SK-MEL-5 (cell line): ENCODE measurements around the gene PTMS. TPM values are rescaled to one million over a fixed set of nuclear protein-coding genes. Genes with fewer than 3 reads are reported as not detected.

Experiments used
- DNase-seq: peaks from one replicate; pipeline ENCODE4 v3.0.0-alpha.2; 2016; ENCODE audit warnings: low read depth, low spot score
- in situ Hi-C: cut with HindIII; loops from 2 replicates; pipeline ENCODE4 v1.10.0; 2016; ENCODE audit warnings: low sequenced_read_pairs, high pct_unique_total_duplicates, low pct_unique_long_range_greater_than_20kb
- total RNA-seq: library from RNA; depleted of rRNA; stranded (reverse); fragments of >200 nt; shearing (Covaris generic); gene quantifications from 2 replicates; pipeline ENCODE4 v1.2.3, GENCODE V29; 2014; rRNA removed

The PTMS gene
- total RNA-seq, 1 experiment from 2014 or later = 88.9 TPM

DNA sequence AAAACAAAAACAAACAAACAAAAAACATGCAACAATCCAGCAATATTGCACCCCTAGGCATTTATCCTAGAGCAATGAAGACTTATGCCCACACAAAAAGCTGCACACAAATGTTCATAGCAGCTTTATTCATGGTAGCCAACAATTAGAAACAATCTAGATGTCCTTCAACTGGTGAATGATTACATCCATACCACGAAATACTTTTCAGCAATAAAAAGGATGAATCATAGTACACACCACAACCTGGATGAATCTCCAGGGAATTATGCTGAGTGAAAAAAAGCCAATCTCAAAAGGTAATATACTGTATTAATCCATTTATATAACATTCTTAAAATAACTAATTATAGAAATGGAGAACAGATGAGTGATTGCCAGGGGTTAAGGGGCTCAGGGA is 41.0 kb downstream of the PTMS start:
- DNase-seq = no peak
- in situ Hi-C loops = no loop called here

DNA sequence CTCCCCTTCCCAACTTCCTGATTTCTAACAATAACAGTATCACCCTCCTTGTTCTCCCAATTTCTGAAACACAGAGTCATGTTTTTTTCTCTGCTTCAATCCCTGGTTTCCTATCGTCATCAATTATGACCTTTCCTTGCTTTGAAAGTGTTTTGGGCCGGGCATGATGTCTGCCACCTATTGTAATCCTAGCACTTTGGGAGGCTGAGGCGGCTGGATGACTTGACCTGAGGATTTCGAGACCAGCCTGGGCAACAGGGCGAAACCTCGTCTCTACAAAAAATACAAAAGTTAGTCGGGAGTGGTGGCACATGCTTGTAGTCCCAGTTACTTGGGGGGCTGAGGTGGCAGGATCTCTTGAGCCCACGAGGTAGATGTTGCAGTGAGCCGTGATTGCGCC is 42.9 kb downstream of the PTMS start:
- in situ Hi-C loops = no loop called here
- no peak for DNase-seq

DNA sequence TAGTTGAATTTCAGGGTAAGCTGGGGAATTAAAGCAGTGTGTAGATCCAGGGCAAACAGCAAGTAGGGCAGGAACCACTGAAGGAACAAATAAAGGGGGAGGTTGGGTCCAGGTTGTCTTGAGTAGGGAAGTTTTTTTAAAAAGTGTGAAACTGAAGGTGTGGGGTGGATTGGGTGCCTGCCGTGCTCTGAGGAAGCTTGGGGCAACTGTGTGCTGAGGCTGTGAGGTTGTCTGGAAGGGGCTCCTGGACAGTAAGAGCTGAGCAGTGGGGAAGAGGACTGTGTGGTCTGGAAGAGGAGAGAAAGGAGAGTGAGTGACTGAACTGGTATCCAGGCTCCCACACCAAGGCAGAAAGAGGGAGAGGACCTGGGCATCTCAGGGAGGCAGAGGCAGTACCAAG is 44.6 kb downstream of the PTMS start:
- in situ Hi-C loops = no loop called here
- no peak for DNase-seq

DNA sequence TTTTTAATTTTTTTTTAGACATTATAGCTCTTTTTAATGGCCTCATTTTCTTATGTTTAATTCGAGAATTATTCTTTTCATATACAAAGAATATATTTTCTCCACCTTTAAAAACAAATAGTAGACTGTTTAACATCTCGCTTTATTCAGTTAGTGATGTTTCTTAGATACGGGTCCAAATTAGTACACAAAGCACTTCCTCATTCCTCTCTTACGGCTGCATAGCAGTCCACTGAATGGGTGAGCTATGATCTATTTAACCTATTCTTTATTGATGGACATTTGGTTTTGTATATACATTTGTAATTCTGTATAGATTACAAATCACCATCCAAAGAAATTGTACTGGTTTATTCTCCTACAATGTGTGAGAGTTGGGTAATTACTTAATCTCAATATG is 47.2 kb downstream of the PTMS start:
- in situ Hi-C loops = no loop called here

DNA sequence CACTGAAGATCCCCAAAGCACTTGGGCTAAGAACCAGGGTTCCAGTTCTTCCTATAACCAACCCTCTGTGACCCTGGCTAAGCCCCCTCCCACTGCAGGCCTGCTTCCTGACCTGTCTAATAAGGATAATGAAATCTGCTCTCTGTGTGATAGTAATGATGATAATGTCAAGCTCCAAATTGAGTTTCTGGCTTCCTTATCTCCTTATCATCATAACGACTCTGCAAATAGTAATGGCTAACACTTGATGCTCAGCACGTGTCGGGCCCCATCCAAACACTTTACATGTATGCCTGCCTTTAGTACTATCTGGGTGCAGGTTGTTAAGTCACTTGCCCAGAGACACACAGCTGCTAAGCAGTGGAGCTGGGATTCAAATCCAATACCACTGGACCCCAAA is 50.4 kb downstream of the PTMS start:
- no peak for DNase-seq
- in situ Hi-C loops = no loop called here

More for the DNA sequence above, 47.2 kb downstream of the PTMS start:
- DNase-seq = no peak

DNA sequence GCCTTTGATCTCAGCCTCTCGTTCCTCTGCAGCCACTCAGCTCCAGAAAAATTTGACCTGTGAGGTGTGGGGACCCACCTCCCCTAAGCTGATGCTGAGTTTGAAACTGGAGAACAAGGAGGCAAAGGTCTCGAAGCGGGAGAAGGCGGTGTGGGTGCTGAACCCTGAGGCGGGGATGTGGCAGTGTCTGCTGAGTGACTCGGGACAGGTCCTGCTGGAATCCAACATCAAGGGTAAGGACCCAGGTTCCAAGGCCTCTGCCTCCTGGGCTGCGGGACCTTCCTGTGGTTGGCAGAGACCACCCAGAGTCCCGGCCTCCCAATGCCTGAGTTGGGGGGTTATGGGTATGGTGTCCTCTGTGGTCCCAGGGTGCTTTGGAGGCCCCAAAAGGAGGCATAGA is 50.9 kb downstream of the PTMS start:
- in situ Hi-C loops = no loop called here
- no peak for DNase-seq

DNA sequence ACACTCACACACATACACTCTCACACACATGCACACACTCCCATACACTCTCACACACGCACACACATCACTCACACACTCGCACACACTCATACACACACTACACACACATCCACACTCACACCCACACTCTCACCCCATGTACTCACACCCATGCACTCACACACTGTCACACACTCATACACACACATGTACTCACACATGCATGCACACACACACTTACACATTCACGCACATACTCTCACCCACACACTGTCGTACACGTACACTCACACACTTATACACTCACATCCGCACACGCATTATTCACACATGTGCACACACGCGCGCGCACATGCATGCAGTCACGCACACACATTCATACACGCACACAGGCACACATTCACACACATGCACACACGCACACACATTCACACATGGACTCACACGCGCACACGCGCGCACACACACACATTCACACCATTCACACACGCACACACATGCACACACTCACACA is 51.5 kb downstream of the PTMS start:
- no peak for DNase-seq
- in situ Hi-C loops = no loop called here

DNA sequence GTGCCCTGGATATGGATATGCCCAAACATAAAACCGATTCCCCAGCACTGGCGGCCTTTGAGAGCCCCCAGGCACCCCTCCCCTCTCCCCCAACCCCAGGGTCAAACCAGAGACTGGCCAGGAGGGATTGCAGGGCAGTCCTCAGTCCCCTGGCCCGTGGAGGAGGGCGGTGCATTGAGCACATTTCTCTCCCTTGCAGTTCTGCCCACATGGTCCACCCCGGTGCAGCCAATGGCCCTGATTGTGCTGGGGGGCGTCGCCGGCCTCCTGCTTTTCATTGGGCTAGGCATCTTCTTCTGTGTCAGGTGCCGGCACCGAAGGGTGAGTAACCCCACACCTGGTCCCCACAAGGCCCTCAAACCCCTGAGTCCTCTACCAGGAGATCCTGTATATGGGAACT is 52.1 kb downstream of the PTMS start:
- in situ Hi-C loops = no loop called here

DNA sequence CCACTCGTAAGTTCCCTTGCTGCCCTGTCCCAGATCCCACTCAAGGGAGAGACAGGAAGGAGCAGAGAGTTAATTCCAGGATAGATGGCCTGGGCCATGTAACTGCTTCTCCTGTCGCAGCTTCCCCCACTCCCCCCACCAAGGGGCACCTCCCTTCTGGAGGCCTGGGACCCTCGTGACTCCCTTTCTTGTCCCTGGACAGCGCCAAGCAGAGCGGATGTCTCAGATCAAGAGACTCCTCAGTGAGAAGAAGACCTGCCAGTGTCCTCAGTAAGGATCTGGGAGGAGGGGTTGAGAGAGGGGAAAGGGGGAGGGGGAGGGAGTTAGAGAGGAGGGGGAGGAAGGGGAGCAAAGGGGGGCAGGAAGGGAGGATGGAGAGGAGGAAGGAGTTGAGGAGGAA is 52.5 kb downstream of the PTMS start:
- in situ Hi-C loops = no loop called here
- DNase-seq = no peak

More for the DNA sequence above, 52.1 kb downstream of the PTMS start:
- DNase-seq = no peak

DNA sequence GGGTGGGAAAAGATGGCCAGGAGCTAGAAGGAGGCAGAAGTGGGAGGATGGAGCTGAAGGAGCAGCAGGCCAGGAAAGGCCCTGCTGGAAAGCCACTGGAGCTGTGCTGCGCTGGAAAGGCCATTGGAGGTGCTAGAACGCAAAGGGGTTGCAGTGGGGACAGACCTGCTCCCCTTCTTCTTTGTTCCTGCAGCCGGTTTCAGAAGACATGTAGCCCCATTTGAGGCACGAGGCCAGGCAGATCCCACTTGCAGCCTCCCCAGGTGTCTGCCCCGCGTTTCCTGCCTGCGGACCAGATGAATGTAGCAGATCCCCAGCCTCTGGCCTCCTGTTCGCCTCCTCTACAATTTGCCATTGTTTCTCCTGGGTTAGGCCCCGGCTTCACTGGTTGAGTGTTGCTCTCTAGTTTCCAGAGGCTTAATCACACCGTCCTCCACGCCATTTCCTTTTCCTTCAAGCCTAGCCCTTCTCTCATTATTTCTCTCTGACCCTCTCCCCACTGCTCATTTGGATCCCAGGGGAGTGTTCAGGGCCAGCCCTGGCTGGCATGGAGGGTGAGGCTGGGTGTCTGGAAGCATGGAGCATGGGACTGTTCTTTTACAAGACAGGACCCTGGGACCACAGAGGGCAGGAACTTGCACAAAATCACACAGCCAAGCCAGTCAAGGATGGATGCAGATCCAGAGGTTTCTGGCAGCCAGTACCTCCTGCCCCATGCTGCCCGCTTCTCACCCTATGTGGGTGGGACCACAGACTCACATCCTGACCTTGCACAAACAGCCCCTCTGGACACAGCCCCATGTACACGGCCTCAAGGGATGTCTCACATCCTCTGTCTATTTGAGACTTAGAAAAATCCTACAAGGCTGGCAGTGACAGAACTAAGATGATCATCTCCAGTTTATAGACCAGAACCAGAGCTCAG is 53.2 kb downstream of the PTMS start:
- in situ Hi-C loops = no loop called here

DNA sequence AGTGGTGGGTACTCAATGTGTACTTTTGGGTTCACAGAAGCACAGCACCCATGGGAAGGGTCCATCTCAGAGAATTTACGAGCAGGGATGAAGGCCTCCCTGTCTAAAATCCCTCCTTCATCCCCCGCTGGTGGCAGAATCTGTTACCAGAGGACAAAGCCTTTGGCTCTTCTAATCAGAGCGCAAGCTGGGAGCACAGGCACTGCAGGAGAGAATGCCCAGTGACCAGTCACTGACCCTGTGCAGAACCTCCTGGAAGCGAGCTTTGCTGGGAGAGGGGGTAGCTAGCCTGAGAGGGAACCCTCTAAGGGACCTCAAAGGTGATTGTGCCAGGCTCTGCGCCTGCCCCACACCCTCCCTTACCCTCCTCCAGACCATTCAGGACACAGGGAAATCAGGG is 54.0 kb downstream of the PTMS start:
- DNase-seq = no peak
- in situ Hi-C loops = no loop called here

More for the DNA sequence above, 53.2 kb downstream of the PTMS start:
- no peak for DNase-seq

Other genes with a start within 250 kb of the PTMS start
- 9,488 and 9,829 TPM in 2 replicates for gene GAPDH, start 231.8 kb upstream of the PTMS start, total RNA-seq
- 6.2 and 7.5 TPM in 2 replicates for gene IFFO1, start 210.3 kb upstream of the PTMS start, total RNA-seq
- gene NOP2, start 198.1 kb upstream of the PTMS start, total RNA-seq = 63.6 and 77.1 TPM in 2 replicates
- gene CHD4, start 159.0 kb upstream of the PTMS start, total RNA-seq = 154 TPM in 2 replicates
- 0.11 TPM in 1 of 2 replicates, not detected in the other for gene LPAR5, start 130.4 kb upstream of the PTMS start, total RNA-seq
- gene ACRBP, start 118.9 kb upstream of the PTMS start, total RNA-seq = 0.21 and 0.37 TPM in 2 replicates
- 23.6 and 24.4 TPM in 2 replicates for gene ING4, start 103.2 kb upstream of the PTMS start, total RNA-seq
- gene ZNF384, start 77.0 kb upstream of the PTMS start, total RNA-seq = 20.9 and 24.4 TPM in 2 replicates
- gene PIANP, start 65.5 kb upstream of the PTMS start, total RNA-seq = not detected in 2 replicates
- gene COPS7A, start 42.3 kb upstream of the PTMS start, total RNA-seq = 122 and 133 TPM in 2 replicates
- 134 TPM in 2 replicates for gene MLF2, start 13.2 kb upstream of the PTMS start, total RNA-seq
- gene LAG3, start 6.2 kb downstream of the PTMS start, total RNA-seq = 0.13 TPM in 1 of 2 replicates, not detected in the other
- 0.05 TPM in 1 of 2 replicates, not detected in the other for gene CD4, start 23.2 kb downstream of the PTMS start, total RNA-seq
- 0.08 and 1.5 TPM in 2 replicates for gene GPR162, start 55.5 kb downstream of the PTMS start, total RNA-seq
- 10.3 and 10.8 TPM in 2 replicates for gene P3H3, start 62.0 kb downstream of the PTMS start, total RNA-seq
- gene GNB3, start 74.6 kb downstream of the PTMS start, total RNA-seq = 0.08 TPM in 1 of 2 replicates, not detected in the other
- gene CDCA3, start 84.9 kb downstream of the PTMS start, total RNA-seq = 47.1 and 52.3 TPM in 2 replicates
- gene USP5, start 85.8 kb downstream of the PTMS start, total RNA-seq = 87.9 and 92.6 TPM in 2 replicates
- 1,835 and 2,004 TPM in 2 replicates for gene TPI1, start 101.2 kb downstream of the PTMS start, total RNA-seq
- 6.4 and 8.3 TPM in 2 replicates for gene SPSB2, start 106.9 kb downstream of the PTMS start, total RNA-seq
- 10.0 and 10.7 TPM in 2 replicates for gene LRRC23, start 138.5 kb downstream of the PTMS start, total RNA-seq
- gene ENO2, start 148.2 kb downstream of the PTMS start, total RNA-seq = 14.5 and 16.5 TPM in 2 replicates
- gene ATN1, start 161.6 kb downstream of the PTMS start, total RNA-seq = 3.1 and 5.0 TPM in 2 replicates
- not detected in 2 replicates for gene RNU7-1, start 177.5 kb downstream of the PTMS start, total RNA-seq
- gene C12orf57, start 177.7 kb downstream of the PTMS start, total RNA-seq = 118 and 135 TPM in 2 replicates
- not detected in 2 replicates for gene PTPN6, start 185.0 kb downstream of the PTMS start, total RNA-seq
- gene PHB2, start 204.3 kb downstream of the PTMS start, total RNA-seq = 410 and 413 TPM in 2 replicates
- 62.9 and 70.8 TPM in 2 replicates for gene EMG1, start 204.6 kb downstream of the PTMS start, total RNA-seq